Sigmoid colon (tissue), 4 donors: Measurements from ENCODE around the gene TNFSF18.

Experiments used
- EP300 ChIP-seq, 4 donors: sonication (generic); formaldehyde crosslinking; IDR thresholded peaks; one replicate each; pipeline ENCODE4 v1.6.1; 2017; ENCODE audit warnings: antibody characterized with exemption in 4 of 4
- POLR2A ChIP-seq, 2 donors: fragments of 450-650 bp; IDR thresholded peaks; one replicate each; pipeline ENCODE4 v1.6.1; 2016; ENCODE audit warnings: antibody characterized with exemption in 2 of 2, mild to moderate bottlenecking in 2 of 2, moderate library complexity in 2 of 2
- TF ChIP-seq, protein P1 (sequence below), 4 experiments: fragments of 450-650 bp in 3 of 4; fragments of 200-600 bp in 1 of 4; IDR thresholded peaks; one replicate each; pipeline ENCODE4 v1.5.1; 2016 to 2019; ENCODE audit warnings: antibody characterized with exemption in 4 of 4, mild to moderate bottlenecking in 3 of 4, moderate library complexity in 2 of 4

DNA sequence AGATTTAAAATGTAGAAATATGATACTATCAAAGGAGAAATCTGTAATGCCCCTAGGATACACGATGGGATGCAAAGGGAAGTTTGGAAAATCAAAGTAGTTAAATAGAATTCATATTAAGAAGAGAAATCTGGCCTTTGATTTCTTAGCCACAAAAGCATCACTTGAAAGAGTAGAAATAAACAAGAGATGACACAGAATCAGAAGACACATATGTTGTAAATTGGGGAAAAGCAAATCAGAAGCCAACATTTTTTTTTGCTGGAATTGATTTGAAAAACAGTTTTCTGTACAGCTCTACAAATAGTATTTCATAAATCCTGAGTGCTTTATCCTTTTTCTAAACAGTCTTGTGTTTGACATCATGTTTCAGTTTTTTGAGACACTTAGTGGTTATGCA lies 12.4 kb upstream of the TNFSF18 start:
- TF ChIP-seq EP300 (IDR thresholded peaks at IDR 0.05) (no peak), POLR2A (IDR thresholded peaks at IDR 0.05) (no peak)
- TF ChIP-seq, protein P1, sequence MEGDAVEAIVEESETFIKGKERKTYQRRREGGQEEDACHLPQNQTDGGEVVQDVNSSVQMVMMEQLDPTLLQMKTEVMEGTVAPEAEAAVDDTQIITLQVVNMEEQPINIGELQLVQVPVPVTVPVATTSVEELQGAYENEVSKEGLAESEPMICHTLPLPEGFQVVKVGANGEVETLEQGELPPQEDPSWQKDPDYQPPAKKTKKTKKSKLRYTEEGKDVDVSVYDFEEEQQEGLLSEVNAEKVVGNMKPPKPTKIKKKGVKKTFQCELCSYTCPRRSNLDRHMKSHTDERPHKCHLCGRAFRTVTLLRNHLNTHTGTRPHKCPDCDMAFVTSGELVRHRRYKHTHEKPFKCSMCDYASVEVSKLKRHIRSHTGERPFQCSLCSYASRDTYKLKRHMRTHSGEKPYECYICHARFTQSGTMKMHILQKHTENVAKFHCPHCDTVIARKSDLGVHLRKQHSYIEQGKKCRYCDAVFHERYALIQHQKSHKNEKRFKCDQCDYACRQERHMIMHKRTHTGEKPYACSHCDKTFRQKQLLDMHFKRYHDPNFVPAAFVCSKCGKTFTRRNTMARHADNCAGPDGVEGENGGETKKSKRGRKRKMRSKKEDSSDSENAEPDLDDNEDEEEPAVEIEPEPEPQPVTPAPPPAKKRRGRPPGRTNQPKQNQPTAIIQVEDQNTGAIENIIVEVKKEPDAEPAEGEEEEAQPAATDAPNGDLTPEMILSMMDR (IDR thresholded peaks at IDR 0.05): no peak
